Gastroesophageal sphincter (tissue), 4 donors: ENCODE data around the gene COX14. TPM values are rescaled to one million over a fixed set of nuclear protein-coding genes. Genes with fewer than 3 reads are reported as not detected.

Experiments
- ATAC-seq: fragments of 150-250 bp; one replicate; pipeline ENCODE4 v1.9.1; 2016; ENCODE audit warnings: mild to moderate bottlenecking, moderate library complexity
- H3K27ac ChIP-seq, 4 donors: fragments of 200-600 bp; sonication (generic) in 3 of 4; 1 replicate in 3 of 4; 2 replicates in 1 of 4; pipeline ENCODE4 v1.5.1; 2016 to 2019
- H3K27me3 ChIP-seq: fragments of 200-600 bp; sonication (generic); one replicate; pipeline ENCODE4 v1.5.1; 2019
- H3K36me3 ChIP-seq, 2 donors: fragments of 200-600 bp; sonication (generic); one replicate each; pipeline ENCODE4 v1.5.1; 2019; ENCODE audit warnings: control low read depth in 1 of 2
- H3K4me1 ChIP-seq, 3 donors: fragments of 200-600 bp; sonication (generic); 1 replicate in 2 of 3; 2 replicates in 1 of 3; pipeline ENCODE4 v1.5.1; 2016 to 2019; ENCODE audit warnings: control low read depth in 2 of 3
- H3K4me3 ChIP-seq, 2 donors: fragments of 200-600 bp; sonication (generic); one replicate each; pipeline ENCODE4 v1.5.1; 2019; ENCODE audit warnings: mild to moderate bottlenecking in 1 of 2, moderate library complexity in 1 of 2
- H3K9me3 ChIP-seq, 3 donors: fragments of 200-600 bp; sonication (generic); one replicate each; pipeline ENCODE4 v1.5.1; 2017 to 2019; ENCODE audit warnings: control low read depth in 2 of 3
- EP300 ChIP-seq: sonication (generic); formaldehyde crosslinking; IDR thresholded peaks from one replicate; pipeline ENCODE4 v1.6.1; 2017; ENCODE audit warnings: antibody characterized with exemption, mild to moderate bottlenecking
- POLR2A ChIP-seq, 2 donors: fragments of 450-650 bp; IDR thresholded peaks; one replicate each; pipeline ENCODE4 v1.6.1; 2017; ENCODE audit warnings: antibody characterized with exemption in 2 of 2, mild to moderate bottlenecking in 2 of 2, moderate library complexity in 1 of 2
- POLR2AphosphoS5 ChIP-seq: sonication (generic); formaldehyde crosslinking; IDR thresholded peaks from one replicate; pipeline ENCODE4 v1.6.1; 2017; ENCODE audit warnings: antibody characterized with exemption
- WGBS, 2 donors: methylation state at CpG; one replicate each; pipeline ENCODE4 v1.1.5; 2018; ENCODE audit warnings: low coverage in 1 of 2; 5-methylcytosine and 5-hydroxymethylcytosine counted together
- total RNA-seq, 4 donors: library from RNA; depleted of rRNA; stranded (reverse); fragments of >200 nt; gene quantifications; one replicate each; pipeline ENCODE4 v1.1.0, GENCODE V29; 2016
- TF ChIP-seq, protein P1 (sequence below), 4 experiments: fragments of 200-600 bp in 2 of 4; fragments of 450-650 bp in 2 of 4; sonication (generic) in 1 of 4; IDR thresholded peaks; one replicate each; pipeline ENCODE4 v1.5.1; 2017 to 2019; ENCODE audit warnings: antibody characterized with exemption in 4 of 4, mild to moderate bottlenecking in 2 of 4, moderate library complexity in 2 of 4

Gene COX14
- total RNA-seq, 4 donors from 2014 or later, result 66.1 to 111 (median 81.0) TPM

DNA sequence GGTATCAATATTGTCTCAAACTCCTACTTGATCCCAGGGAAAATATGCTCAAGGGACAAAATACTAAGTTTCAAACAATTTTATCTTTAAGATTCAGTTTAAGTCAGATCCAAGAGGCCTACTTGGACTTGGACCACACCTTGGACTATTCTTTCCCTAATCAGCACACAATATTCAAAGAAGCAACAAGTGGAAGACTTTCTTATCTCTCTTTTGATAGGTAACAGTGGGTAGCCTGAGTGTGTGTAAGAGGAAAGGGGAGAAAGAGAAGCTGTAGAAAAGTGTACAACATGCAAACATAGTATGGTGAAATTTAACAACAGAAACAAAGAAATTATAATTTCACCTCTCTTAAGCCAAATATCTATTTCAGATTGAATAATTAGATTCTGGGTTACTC lies 48.6 kb downstream of the COX14 start:
- Histone ChIP-seq H3K4me3 (no peak overlapping the region), H3K36me3 (no peaks in the 10 kb centered on the region), H3K27ac (no peak overlapping the region), H3K9me3 (no peaks in the 10 kb centered on the region), H3K4me1 (peaks cover 0 to 33% (median 0%) of the 10 kb centered on the region in 3 donors), H3K27me3 (no peaks in the 10 kb centered on the region)
- TF ChIP-seq, protein P1, sequence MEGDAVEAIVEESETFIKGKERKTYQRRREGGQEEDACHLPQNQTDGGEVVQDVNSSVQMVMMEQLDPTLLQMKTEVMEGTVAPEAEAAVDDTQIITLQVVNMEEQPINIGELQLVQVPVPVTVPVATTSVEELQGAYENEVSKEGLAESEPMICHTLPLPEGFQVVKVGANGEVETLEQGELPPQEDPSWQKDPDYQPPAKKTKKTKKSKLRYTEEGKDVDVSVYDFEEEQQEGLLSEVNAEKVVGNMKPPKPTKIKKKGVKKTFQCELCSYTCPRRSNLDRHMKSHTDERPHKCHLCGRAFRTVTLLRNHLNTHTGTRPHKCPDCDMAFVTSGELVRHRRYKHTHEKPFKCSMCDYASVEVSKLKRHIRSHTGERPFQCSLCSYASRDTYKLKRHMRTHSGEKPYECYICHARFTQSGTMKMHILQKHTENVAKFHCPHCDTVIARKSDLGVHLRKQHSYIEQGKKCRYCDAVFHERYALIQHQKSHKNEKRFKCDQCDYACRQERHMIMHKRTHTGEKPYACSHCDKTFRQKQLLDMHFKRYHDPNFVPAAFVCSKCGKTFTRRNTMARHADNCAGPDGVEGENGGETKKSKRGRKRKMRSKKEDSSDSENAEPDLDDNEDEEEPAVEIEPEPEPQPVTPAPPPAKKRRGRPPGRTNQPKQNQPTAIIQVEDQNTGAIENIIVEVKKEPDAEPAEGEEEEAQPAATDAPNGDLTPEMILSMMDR (IDR thresholded peaks at IDR 0.05), result no peak
- TF ChIP-seq POLR2AphosphoS5, result no peak
- no peak for ATAC-seq

DNA sequence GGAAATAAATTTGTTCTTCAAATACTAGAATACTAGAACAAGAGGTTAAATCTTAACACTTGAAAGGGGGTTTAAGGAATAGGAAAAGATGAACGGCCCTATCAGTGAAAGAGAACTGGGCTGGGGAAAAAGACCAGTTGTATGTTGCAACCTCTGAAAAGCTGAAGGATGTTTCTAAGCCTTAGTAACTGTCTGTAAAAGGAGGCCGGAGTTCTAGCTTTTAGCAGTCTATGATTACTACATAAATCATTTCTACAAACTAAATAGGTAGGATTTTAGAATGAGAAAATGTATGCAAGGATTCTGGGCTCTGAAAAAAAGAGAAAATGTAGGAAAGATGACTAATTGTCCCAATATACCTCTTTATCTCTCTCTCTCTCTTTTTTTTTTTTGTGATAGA lies 50.2 kb downstream of the COX14 start:
- WGBS, 2 donors, result 32 to 50% methylated on average over 2 of the region's 2 CpGs
- H3K27ac ChIP-seq, result no peak overlapping the region

DNA sequence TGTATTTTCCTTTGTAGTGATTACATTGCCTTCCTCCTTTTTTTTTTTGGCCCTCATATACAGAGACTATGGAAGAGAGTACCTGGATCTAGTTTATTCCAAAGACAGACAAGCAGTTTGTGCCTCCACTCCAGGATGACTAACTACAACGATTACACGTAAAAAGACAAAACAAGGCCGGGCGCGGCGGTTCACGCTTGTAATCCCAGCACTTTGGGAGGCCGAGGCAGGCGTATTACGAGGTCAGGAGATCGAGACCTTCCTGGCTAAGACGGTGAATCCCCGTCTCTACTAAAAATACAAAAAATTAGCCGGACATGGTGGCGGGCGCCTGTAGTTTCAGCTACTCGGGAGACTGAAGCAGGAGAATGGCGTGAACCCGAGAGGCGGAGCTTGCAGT lies 52.9 kb downstream of the COX14 start:
- no peak for ATAC-seq
- Histone ChIP-seq H3K4me1 (peaks cover 0 to 52% (median 5%) of the 10 kb centered on the region in 3 donors), H3K4me3 (no peak overlapping the region), H3K27me3 (no peaks in the 10 kb centered on the region), H3K9me3 (no peaks in the 10 kb centered on the region), H3K27ac (no peak overlapping the region), H3K36me3 (no peaks in the 10 kb centered on the region)
- 91 to 95% methylated on average over 8 to 13 of the region's 20 CpGs for WGBS, 2 donors
- TF ChIP-seq, protein P1 (IDR thresholded peaks at IDR 0.05), result no peak
- no peak for TF ChIP-seq POLR2A (IDR thresholded peaks at IDR 0.05)
- TF ChIP-seq POLR2AphosphoS5, result no peak
- TF ChIP-seq EP300, result no peak

More for the DNA sequence above, 50.2 kb downstream of the COX14 start:
- no peak for ATAC-seq
- Histone ChIP-seq H3K4me1 (peaks cover 0 to 42% (median 5%) of the 10 kb centered on the region in 3 donors), H3K4me3 (no peak overlapping the region), H3K9me3 (no peaks in the 10 kb centered on the region), H3K27me3 (no peaks in the 10 kb centered on the region), H3K36me3 (no peaks in the 10 kb centered on the region)
- TF ChIP-seq EP300, result no peak

DNA sequence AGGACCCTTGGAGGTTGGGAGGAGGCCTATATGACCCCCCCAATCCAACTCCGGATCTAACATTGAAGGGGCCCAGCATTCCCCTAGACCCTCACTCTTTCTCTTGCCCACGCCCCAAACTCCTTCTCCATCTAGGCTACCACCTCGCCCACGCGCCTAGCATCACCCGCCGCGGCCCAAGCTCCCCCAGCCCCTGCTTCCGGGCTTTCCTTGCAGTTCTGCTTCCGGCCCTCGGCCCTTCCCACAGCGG lies 54.7 kb downstream of the COX14 start:
- TF ChIP-seq EP300 (no peak), POLR2A (IDR thresholded peaks at IDR 0.05) (no peak), POLR2AphosphoS5 (no peak)
- TF ChIP-seq, protein P1 (IDR thresholded peaks at IDR 0.05), result no peak
- peak overlapping the region; percentile 77 to 97 for H3K4me3 ChIP-seq
- H3K36me3 ChIP-seq, result no peaks in the 10 kb centered on the region
- ATAC-seq, result no peak
- no peaks in the 10 kb centered on the region for H3K9me3 ChIP-seq
- WGBS, 2 donors, result 0% methylated on average over 1 of the region's 12 CpGs; no CpG with 5 or more reads in 1 of the 2 donors
- H3K27ac ChIP-seq, result peak overlapping the region; percentile 81 to 96 (median 94)
- H3K4me1 ChIP-seq, result peaks cover 0 to 52% (median 5%) of the 10 kb centered on the region in 3 donors
- H3K27me3 ChIP-seq, result no peaks in the 10 kb centered on the region

DNA sequence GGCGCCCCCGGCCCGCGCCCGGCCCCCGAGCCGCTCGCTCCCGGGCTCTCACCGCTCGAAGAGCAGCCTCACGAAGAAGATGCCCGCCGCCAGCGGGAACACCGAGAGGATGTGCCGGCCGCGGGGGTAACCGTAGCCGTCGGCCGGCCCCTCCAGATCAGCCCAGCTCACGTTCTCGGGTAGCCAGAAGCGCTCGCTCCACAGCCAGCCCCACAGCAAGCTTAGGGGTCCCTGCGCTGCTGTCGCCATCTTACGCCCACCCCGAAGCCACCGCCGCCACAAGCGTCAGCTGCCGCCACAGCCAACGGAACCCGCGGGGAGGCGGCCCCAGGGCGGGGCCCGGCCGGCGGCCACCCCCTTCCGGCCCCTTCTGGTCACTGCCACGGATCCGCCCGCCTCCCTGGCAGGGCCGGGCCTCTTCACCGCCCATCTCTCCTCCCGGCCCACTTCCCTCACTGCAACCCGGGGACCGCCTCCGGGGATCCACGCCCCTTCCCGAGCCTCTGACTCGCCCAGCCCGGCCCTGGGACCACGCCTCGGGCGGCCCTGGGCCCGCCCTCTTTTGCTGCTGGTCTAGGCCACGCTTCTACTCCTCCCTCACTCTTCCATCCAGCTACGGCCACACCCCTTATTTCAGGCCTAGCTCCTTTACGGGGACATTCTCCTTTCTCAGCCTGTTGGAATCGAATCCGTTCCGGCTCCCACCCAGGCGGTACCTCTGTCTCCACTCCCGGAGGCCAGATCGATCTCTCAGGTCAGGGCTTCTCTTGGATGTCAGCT lies 55.2 kb downstream of the COX14 start, which contains the start of gene CERS5:
CERS5 (minus strand) TSS at position 321 of the 780 bp plus-strand sequence; CDS start at position 249, 72 bp downstream.
- TF ChIP-seq POLR2AphosphoS5 (peak; percentile 73), EP300 (no peak), POLR2A (IDR thresholded peaks at IDR 0.05) (peak; percentile 79)
- TF ChIP-seq, protein P1 (IDR thresholded peaks at IDR 0.05), result peak in 3 of 4 experiments; percentile 21 to 59 (median 47)
- peak within 1 kb of the TSS; percentile 77 to 97 for H3K4me3 ChIP-seq
- H3K9me3 ChIP-seq, result no peaks in the 10 kb centered on the region
- no peaks in the 10 kb centered on the region for H3K36me3 ChIP-seq
- H3K4me1 ChIP-seq, result peaks cover 0 to 47% (median 5%) of the 10 kb centered on the region in 3 donors
- H3K27ac ChIP-seq, result peak within 1 kb of the TSS; percentile 81 to 96 (median 94)
- WGBS, 2 donors, result 1% methylated on average over 19 to 21 of the region's 70 CpGs
- no peaks in the 10 kb centered on the region for H3K27me3 ChIP-seq
- peak; percentile 100 for ATAC-seq

Other genes starting within 250 kb of the COX14 start
- gene FAIM2, start 208.3 kb upstream of the COX14 start, total RNA-seq, result 1 to 10 TPM; 3.4 to 7.4 (median 5.9) TPM
- gene AQP2, start 161.5 kb upstream of the COX14 start, total RNA-seq, result under 1 TPM in 1 of 4 donors, not detected in 3; 0.12 TPM
- 1 to 10 TPM in 1 of 4 donors, not detected in 3; 7.8 TPM for gene AQP5, start 150.4 kb upstream of the COX14 start, total RNA-seq
- not detected for gene AQP6, start 139.3 kb upstream of the COX14 start, total RNA-seq
- gene RACGAP1, start 86.7 kb upstream of the COX14 start, total RNA-seq, result 10 to 100 TPM; 10.5 to 23.7 (median 13.1) TPM
- 1 to 10 TPM in 3 of 4 donors, under 1 TPM in 1; 0.82 to 4.9 (median 3.1) TPM for gene ASIC1, start 54.6 kb upstream of the COX14 start, total RNA-seq
- 10 to 100 TPM; 26.6 to 52.8 (median 44.2) TPM for gene SMARCD1, start 26.9 kb upstream of the COX14 start, total RNA-seq
- gene GPD1, start 8.2 kb upstream of the COX14 start, total RNA-seq, result 10 to 100 TPM in 1 of 4 donors, 1 to 10 TPM in 1, under 1 TPM in 2; 0.08 to 49.5 (median 1.3) TPM
- gene CERS5, start 55.1 kb downstream of the COX14 start, total RNA-seq, result 10 to 100 TPM; 23.4 to 27.9 (median 26.4) TPM
- 10 to 100 TPM; 27.6 to 91.3 (median 64.6) TPM for gene LIMA1, start 171.3 kb downstream of the COX14 start, total RNA-seq